ENCODE measurements around the gene PCDHA11.
"Not testable (repeated sequence)": the region's sequence is repeated elsewhere in the genome, so short reads cannot be mapped to it uniquely, and the experiment has no call there.

The PCDHA11 gene

DNA sequence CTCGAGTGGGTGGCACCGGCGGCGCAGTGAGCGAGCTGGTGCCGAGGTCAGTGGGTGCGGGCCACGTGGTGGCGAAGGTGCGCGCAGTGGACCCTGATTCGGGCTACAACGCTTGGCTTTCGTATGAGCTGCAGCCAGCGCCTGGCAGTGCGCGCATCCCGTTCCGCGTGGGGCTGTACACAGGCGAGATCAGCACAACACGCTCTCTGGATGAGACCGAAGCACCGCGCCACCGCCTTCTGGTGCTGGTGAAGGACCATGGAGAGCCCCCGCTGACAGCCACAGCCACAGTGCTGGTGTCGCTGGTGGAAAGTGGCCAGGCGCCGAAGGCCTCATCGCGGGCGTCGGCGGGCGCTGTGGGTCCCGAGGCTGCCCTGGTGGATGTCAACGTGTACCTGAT lies 45.3 kb upstream of the PCDHA11 start:
- no peak for DNase-seq (ENCODE audit: extremely low spot score)
- no peak for TF ChIP-seq CTBP1 (IDR thresholded peaks at IDR 0.05; ENCODE audit: borderline replicate concordance)
- TF ChIP-seq L3MBTL2 (conservative IDR thresholded peaks at IDR 0.05), result no peak
- TF ChIP-seq FOXK2 (IDR thresholded peaks at IDR 0.05), result no peak
- TF ChIP-seq TARDBP (IDR thresholded peaks at IDR 0.05), result no peak
- no peak for TF ChIP-seq FOXA1 (IDR thresholded peaks at IDR 0.05)
- CTCF ChIA-PET, result no interaction called here
- POLR2A ChIA-PET, result no interaction called here

DNA sequence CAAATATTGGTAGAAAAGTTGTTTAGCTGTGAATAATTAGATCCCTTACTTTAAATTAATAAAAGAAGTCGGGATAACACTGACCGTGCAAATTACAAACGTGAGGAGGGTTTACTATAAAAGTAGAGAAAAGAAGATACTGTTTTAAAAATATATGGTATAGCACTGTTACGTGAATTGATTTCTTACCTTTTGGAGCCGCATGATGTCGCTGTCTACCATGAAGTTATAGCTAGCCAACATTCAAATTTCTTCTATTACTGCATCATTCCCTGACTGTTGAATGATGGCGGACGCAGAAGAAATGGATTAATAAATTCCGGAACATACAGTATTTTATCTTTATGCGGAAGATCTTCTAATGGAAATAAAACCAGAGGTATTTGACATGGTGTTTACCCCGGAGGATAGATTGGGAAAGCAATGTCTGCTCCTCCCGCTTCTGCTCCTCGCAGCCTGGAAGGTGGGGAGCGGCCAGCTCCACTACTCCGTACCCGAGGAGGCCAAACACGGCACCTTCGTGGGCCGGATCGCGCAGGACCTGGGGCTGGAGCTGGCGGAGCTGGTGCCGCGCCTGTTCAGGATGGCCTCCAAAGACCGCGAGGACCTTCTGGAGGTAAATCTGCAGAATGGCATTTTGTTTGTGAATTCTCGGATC lies 40.9 kb upstream of the PCDHA11 start, which contains the start of gene PCDHA6:
Gene PCDHA6 (plus strand): TSS at position 257 of the 658 bp plus-strand sequence. CDS start 132 bp downstream, at position 389.
- ChIA-PET POLR2A (no interaction called here), CTCF (interaction anchor here (0.6 kb wide), 1 partner anchor 708 kb away, joined by 3 read pairs; no protein-coding TSS in a partner anchor)
- no peak for TF ChIP-seq ELF4 (IDR thresholded peaks at IDR 0.05)
- DNase-seq (ENCODE audit: extremely low spot score), result no peak

DNA sequence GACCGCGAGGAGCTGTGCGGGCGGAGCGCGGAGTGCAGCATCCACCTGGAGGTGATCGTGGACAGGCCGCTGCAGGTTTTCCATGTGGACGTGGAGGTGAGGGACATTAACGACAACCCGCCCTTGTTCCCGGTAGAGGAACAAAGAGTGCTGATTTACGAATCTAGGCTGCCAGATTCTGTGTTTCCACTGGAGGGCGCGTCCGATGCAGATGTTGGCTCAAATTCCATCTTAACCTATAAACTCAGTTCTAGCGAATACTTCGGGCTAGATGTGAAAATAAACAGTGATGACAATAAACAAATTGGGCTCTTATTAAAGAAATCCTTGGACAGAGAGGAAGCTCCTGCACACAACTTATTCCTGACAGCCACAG lies 40.4 kb upstream of the PCDHA11 start:
- POLR2A ChIA-PET, result no interaction called here
- DNase-seq (ENCODE audit: extremely low spot score), result no peak
- TF ChIP-seq SP1 (IDR thresholded peaks at IDR 0.05) (no peak), ELF4 (IDR thresholded peaks at IDR 0.05) (no peak), NFRKB (IDR thresholded peaks at IDR 0.05) (no peak), ZNF384 (IDR thresholded peaks at IDR 0.05) (no peak), HDGF (IDR thresholded peaks at IDR 0.05; ENCODE audit: borderline replicate concordance) (no peak), BHLHE40 (IDR thresholded peaks at IDR 0.05; ENCODE audit: borderline replicate concordance) (no peak), FOXM1 (IDR thresholded peaks at IDR 0.05; ENCODE audit: borderline replicate concordance) (no peak), FOXA1 (IDR thresholded peaks at IDR 0.05) (no peak), ARNT (IDR thresholded peaks at IDR 0.05) (no peak), CTBP1 (IDR thresholded peaks at IDR 0.05; ENCODE audit: borderline replicate concordance) (no peak), LEF1 (IDR thresholded peaks at IDR 0.05; ENCODE audit: borderline replicate concordance) (no peak), TARDBP (IDR thresholded peaks at IDR 0.05) (no peak), SUZ12 (IDR thresholded peaks at IDR 0.05) (no peak), FOXK2 (IDR thresholded peaks at IDR 0.05) (no peak), L3MBTL2 (conservative IDR thresholded peaks at IDR 0.05) (no peak)
- TF ChIP-seq, protein P1, sequence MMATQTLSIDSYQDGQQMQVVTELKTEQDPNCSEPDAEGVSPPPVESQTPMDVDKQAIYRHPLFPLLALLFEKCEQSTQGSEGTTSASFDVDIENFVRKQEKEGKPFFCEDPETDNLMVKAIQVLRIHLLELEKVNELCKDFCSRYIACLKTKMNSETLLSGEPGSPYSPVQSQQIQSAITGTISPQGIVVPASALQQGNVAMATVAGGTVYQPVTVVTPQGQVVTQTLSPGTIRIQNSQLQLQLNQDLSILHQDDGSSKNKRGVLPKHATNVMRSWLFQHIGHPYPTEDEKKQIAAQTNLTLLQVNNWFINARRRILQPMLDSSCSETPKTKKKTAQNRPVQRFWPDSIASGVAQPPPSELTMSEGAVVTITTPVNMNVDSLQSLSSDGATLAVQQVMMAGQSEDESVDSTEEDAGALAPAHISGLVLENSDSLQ (IDR thresholded peaks at IDR 0.05), result no peak
- CTCF ChIA-PET, result interaction anchor here (0.6 kb wide), 1 partner anchor 708 kb away, joined by 3 read pairs; no protein-coding TSS in a partner anchor

DNA sequence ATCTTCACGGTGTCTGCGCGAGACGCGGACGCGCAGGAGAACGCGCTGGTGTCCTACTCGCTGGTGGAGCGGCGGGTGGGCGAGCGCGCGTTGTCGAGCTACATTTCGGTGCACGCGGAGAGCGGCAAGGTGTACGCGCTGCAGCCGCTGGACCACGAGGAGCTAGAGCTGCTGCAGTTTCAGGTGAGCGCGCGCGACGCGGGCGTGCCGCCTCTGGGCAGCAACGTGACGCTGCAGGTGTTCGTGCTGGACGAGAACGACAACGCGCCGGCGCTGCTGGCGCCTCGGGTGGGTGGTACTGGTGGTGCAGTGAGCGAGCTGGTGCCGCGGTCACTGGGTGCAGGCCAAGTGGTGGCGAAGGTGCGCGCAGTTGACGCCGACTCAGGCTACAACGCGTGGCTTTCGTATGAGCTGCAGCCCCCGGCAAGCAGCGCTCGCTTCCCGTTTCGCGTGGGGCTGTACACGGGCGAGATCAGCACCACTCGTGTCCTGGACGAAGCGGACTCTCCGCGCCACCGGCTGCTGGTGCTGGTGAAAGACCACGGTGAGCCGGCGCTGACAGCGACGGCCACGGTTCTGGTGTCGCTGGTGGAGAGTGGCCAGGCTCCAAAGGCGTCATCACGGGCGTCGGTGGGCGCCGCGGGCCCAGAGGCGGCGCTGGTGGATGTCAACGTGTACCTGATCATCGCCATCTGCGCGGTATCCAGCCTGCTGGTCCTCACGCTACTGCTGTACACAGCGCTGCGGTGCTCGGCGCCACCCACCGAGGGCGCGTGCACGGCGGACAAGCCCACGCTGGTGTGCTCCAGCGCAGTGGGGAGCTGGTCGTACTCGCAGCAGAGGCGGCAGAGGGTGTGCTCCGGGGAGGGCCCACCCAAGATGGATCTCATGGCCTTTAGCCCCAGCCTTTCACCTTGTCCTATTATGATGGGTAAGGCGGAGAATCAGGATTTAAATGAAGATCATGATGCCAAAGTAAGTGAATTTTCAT lies 39.0 kb upstream of the PCDHA11 start:
- CTCF ChIA-PET; DNase-seq (ENCODE audit: extremely low spot score); POLR2A ChIA-PET: not testable (repeated sequence)

DNA sequence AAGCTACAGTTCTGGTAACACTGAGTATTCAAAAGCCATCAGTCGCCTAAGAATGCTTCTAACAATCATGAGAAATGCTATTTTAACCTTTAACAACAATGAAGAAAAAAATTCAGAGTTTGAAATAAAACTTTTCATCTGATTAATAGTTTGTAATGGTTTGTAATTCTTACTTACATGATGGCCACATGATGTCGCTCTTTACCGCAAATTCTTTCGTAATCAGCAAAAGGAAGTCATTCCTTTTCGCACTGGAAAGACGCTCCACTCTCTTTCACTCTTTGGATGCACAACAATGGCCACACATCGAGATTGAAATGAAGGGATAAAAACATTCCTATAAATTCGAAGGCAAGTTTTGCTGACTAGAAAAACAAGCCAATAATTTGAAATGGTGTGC lies 34.8 kb upstream of the PCDHA11 start, which contains the start of gene PCDHA7:
Gene PCDHA7 (plus strand): TSS at position 277 of the 400 bp plus-strand sequence. CDS start 115 bp downstream, at position 392.
- ChIA-PET POLR2A (no interaction called here), CTCF (no interaction called here)
- DNase-seq (ENCODE audit: extremely low spot score), result no peak
- TF ChIP-seq, protein P1 (IDR thresholded peaks at IDR 0.05), result no peak
- TF ChIP-seq SUZ12 (IDR thresholded peaks at IDR 0.05) (no peak), CTBP1 (IDR thresholded peaks at IDR 0.05; ENCODE audit: borderline replicate concordance) (no peak), TARDBP (IDR thresholded peaks at IDR 0.05) (no peak), FOXM1 (IDR thresholded peaks at IDR 0.05; ENCODE audit: borderline replicate concordance) (no peak), HDGF (IDR thresholded peaks at IDR 0.05; ENCODE audit: borderline replicate concordance) (no peak), ELF4 (IDR thresholded peaks at IDR 0.05) (no peak), L3MBTL2 (conservative IDR thresholded peaks at IDR 0.05) (no peak), BHLHE40 (IDR thresholded peaks at IDR 0.05; ENCODE audit: borderline replicate concordance) (no peak), ZNF384 (IDR thresholded peaks at IDR 0.05) (no peak), FOXK2 (IDR thresholded peaks at IDR 0.05) (no peak), FOXA1 (IDR thresholded peaks at IDR 0.05) (no peak), ARNT (IDR thresholded peaks at IDR 0.05) (no peak), NFRKB (IDR thresholded peaks at IDR 0.05) (no peak), SP1 (IDR thresholded peaks at IDR 0.05) (no peak), LEF1 (IDR thresholded peaks at IDR 0.05; ENCODE audit: borderline replicate concordance) (no peak)

DNA sequence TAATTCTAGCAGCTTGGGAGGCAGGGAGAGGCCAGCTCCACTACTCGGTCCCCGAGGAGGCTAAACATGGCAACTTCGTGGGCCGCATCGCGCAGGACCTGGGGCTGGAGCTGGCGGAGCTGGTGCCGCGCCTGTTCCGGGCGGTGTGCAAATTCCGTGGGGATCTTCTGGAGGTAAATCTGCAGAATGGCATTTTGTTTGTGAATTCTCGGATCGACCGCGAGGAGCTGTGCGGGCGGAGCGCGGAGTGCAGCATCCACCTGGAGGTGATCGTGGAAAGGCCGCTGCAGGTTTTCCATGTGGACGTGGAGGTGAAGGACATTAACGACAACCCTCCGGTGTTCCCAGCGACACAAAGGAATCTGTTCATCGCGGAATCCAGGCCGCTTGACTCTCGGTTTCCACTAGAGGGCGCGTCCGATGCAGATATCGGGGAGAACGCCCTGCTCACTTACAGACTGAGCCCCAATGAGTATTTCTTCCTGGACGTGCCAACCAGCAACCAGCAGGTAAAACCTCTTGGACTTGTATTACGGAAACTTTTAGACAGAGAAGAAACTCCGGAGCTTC lies 34.2 kb upstream of the PCDHA11 start:
- CTCF ChIA-PET; POLR2A ChIA-PET; DNase-seq (ENCODE audit: extremely low spot score): not testable (repeated sequence)
